ENCODE measurements around the gene PXMP2. TPM values are rescaled to one million over a fixed set of nuclear protein-coding genes. Genes with fewer than 3 reads are reported as not detected.

The PXMP2 gene
- total RNA-seq, 1 donor from 2014 or later: 18.6 TPM

DNA sequence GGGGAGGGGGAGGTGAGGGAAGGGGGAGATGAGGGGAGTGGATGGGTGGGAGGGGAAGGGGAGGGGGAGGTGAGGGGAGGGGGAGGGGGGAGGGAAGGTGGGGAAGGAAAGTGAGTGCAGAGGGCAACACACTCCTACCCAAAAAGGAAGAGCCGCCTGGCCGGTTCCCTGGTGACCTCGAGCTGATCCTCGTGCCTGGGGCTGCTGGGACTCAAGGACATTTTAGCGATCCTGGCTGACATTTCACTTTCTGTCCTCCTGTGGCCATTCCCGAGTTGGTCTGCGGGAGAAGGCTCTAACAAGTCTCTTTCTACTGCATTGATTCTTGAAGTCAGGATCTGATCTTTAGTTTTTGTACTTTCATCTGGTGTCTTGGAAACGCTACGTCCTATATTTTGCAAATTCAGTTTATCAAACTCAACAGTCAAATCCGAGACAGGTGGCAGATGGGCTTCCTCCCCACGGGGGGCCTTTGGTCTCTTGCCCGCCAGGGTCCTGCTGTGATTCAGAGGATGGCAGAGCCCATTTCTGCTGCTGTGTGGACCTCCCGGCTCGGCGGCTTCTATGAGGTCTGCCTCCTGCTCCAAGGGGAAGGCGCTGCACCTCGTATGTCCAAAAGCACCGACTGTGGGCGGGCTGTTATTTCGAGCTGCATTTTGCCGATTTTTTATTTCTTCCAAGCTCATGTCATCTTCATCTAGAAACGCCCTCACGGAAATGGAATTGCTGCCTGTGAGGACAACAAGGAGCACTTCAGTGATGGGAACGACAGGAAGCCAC, 42.3 kb downstream of the PXMP2 start:
- H4K20me1 ChIP-seq (ENCODE audit: low read depth): no peaks in the 10 kb centered on the region
- no peaks in the 10 kb centered on the region for H3K4me1 ChIP-seq
- Mint-ChIP-seq H3K36me3 (peaks cover 60% of the 10 kb centered on the region), H3K4me3 (no peak overlapping the region), H3K27me3 (ENCODE audit: insufficient read depth, low read depth) (peaks cover 8% of the 10 kb centered on the region), H3K4me1 (peaks cover 3% of the 10 kb centered on the region), H3K9me3 (peaks cover 3% of the 10 kb centered on the region), H3K27ac (peak overlapping the region; percentile 53)
- TF ChIP-seq EZH2 (IDR thresholded peaks at IDR 0.05) (no peak), EZH2phosphoT487 (IDR thresholded peaks at IDR 0.05) (no peak), CTCF (IDR thresholded peaks at IDR 0.05) (no peak)
- peaks cover 10% of the 10 kb centered on the region for H3K36me3 ChIP-seq
- H3K4me3 ChIP-seq: no peak overlapping the region
- H3K9me3 ChIP-seq (ENCODE audit: low read depth): no peaks in the 10 kb centered on the region
- no peak overlapping the region for H3K27ac ChIP-seq
- H3F3A ChIP-seq (ENCODE audit: low read depth): peaks cover 10% of the 10 kb centered on the region
- no peak overlapping the region for H3K4me2 ChIP-seq
- H3K79me2 ChIP-seq (ENCODE audit: low read depth): no peaks in the 10 kb centered on the region
- no peaks in the 10 kb centered on the region for H3K27me3 ChIP-seq
- no peak overlapping the region for H3K9ac ChIP-seq
- no peak overlapping the region for H2AFZ ChIP-seq (replicated peaks)
- no peak for DNase-seq (ENCODE audit: low spot score)

DNA sequence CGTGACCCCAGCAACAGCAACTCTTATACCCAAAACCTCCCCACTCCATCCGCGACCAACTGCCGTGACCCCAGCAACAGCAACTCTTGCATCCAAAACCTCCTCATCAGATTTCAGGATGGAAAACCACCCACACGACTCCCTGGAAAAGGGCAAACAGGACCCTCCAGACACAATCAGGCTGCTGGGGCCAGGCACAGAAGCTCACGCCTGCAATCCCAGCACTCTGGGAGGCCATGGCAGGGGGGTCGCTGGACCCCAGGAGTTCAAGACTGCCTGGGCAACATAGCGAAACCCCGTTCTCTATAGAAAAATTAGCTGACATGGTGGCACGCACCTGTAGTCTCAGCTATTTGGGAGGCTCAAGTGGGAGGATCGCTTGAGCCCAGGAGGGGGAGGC, 43.0 kb downstream of the PXMP2 start:
- Mint-ChIP-seq H3K27me3 (ENCODE audit: insufficient read depth, low read depth) (peaks cover 8% of the 10 kb centered on the region), H3K27ac (peak overlapping the region; percentile 53), H3K4me1 (peaks cover 5% of the 10 kb centered on the region), H3K4me3 (no peak overlapping the region), H3K36me3 (peaks cover 59% of the 10 kb centered on the region), H3K9me3 (peaks cover 3% of the 10 kb centered on the region)
- Histone ChIP-seq H3F3A (ENCODE audit: low read depth) (peaks cover 10% of the 10 kb centered on the region), H3K27ac (no peak overlapping the region), H3K36me3 (peaks cover 10% of the 10 kb centered on the region), H3K9ac (no peak overlapping the region), H4K20me1 (ENCODE audit: low read depth) (no peaks in the 10 kb centered on the region), H3K4me2 (no peak overlapping the region), H3K4me1 (no peaks in the 10 kb centered on the region), H3K9me3 (ENCODE audit: low read depth) (no peaks in the 10 kb centered on the region), H2AFZ (replicated peaks) (no peak overlapping the region), H3K27me3 (no peaks in the 10 kb centered on the region), H3K4me3 (no peak overlapping the region), H3K79me2 (ENCODE audit: low read depth) (no peaks in the 10 kb centered on the region)
- no peak for DNase-seq (ENCODE audit: low spot score)
- TF ChIP-seq EZH2 (IDR thresholded peaks at IDR 0.05) (no peak), EZH2phosphoT487 (IDR thresholded peaks at IDR 0.05) (no peak), CTCF (IDR thresholded peaks at IDR 0.05) (no peak)

- Histone ChIP-seq H3K79me2 (ENCODE audit: low read depth) (no peaks in the 10 kb centered on the region), H3K4me3 (no peak overlapping the region), H3K27ac (no peak overlapping the region), H4K20me1 (ENCODE audit: low read depth) (no peaks in the 10 kb centered on the region), H3K4me2 (no peak overlapping the region), H3K36me3 (peaks cover 10% of the 10 kb centered on the region), H3K9me3 (ENCODE audit: low read depth) (no peaks in the 10 kb centered on the region), H3F3A (ENCODE audit: low read depth) (peaks cover 10% of the 10 kb centered on the region), H3K27me3 (no peaks in the 10 kb centered on the region), H2AFZ (replicated peaks) (no peak overlapping the region), H3K4me1 (no peaks in the 10 kb centered on the region), H3K9ac (no peak overlapping the region)
- Mint-ChIP-seq H3K27ac (no peak overlapping the region), H3K9me3 (peaks cover 3% of the 10 kb centered on the region), H3K27me3 (ENCODE audit: insufficient read depth, low read depth) (peaks cover 11% of the 10 kb centered on the region), H3K4me3 (no peak overlapping the region), H3K36me3 (peaks cover 58% of the 10 kb centered on the region), H3K4me1 (peaks cover 6% of the 10 kb centered on the region)
- no peak for DNase-seq (ENCODE audit: low spot score)
- no peak for TF ChIP-seq EZH2 (IDR thresholded peaks at IDR 0.05)
- TF ChIP-seq EZH2phosphoT487 (IDR thresholded peaks at IDR 0.05): no peak
- no peak for TF ChIP-seq CTCF (IDR thresholded peaks at IDR 0.05)
Observed at GRCh38 chr12:132731574-132731973, 44.2 kb downstream of the PXMP2 start.

All from neural progenitor cell (in vitro differentiated cells).